Kidney (tissue), 14 donors: ENCODE data around the gene ATAD2B. TPM values are rescaled to one million over a fixed set of nuclear protein-coding genes. Genes with fewer than 3 reads are reported as not detected.

Experiments
- DNase-seq, 5 donors: peaks; one replicate each; pipeline ENCODE4 v3.0.0-alpha.2; 2013 to 2020
- FAIRE-seq: peaks from 2 replicates; lab custom pipeline; 2012; peaks lifted over from hg19 to GRCh38; lab: Jason Lieb, UNC
- H3K27ac ChIP-seq, 2 donors: one replicate each; pipeline ENCODE4 v1.7.0; 2013; ENCODE audit warnings: low read depth in 2 of 2, low read length in 2 of 2, inconsistent platforms in 1 of 2
- H3K27me3 ChIP-seq: one replicate; pipeline ENCODE4 v1.7.1; 2013; ENCODE audit warnings: low read length, inconsistent platforms; ENCODE audit not compliant: control insufficient read depth, insufficient read depth
- H3K36me3 ChIP-seq, 3 donors: one replicate each; pipeline versions ENCODE4 v1.7.0 to v1.7.1; 2013; ENCODE audit warnings: low read length in 3 of 3, control low read depth in 1 of 3, inconsistent platforms in 1 of 3; ENCODE audit not compliant: insufficient read depth in 3 of 3, control insufficient read depth in 2 of 3
- H3K4me1 ChIP-seq, 3 donors: one replicate each; pipeline versions ENCODE4 v1.7.0 to v1.7.1; 2013; ENCODE audit warnings: low read length in 3 of 3, inconsistent platforms in 1 of 3, low read depth in 1 of 3; ENCODE audit not compliant: control insufficient read depth in 2 of 3, insufficient read depth in 2 of 3
- H3K4me3 ChIP-seq, 3 donors: one replicate each; pipeline versions ENCODE4 v1.7.0 to v1.8.1; 2013; ENCODE audit warnings: low read length in 3 of 3, control low read depth in 1 of 3, inconsistent platforms in 1 of 3
- H3K9ac ChIP-seq, 3 donors: one replicate each; pipeline versions ENCODE4 v1.7.0 to v1.7.1; 2013; ENCODE audit warnings: low read length in 3 of 3, control low read depth in 1 of 3, inconsistent platforms in 1 of 3
- H3K9me3 ChIP-seq, 3 donors: one replicate each; pipeline versions ENCODE4 v1.7.0 to v1.7.1; 2013; ENCODE audit warnings: low read length in 3 of 3, control low read depth in 1 of 3, inconsistent platforms in 1 of 3; ENCODE audit not compliant: control insufficient read depth in 2 of 3, insufficient read depth in 1 of 3
- intact Hi-C: fragments of 100-400 bp; cut with DNase I; formaldehyde crosslinking; loops from one replicate; pipeline ENCODE4 v1.11.1; 2022
- polyA plus RNA-seq: library from polyadenylated mRNA; stranded (reverse); fragments of 350-450 nt; fragmentation: Illumina TruSeq; extraction: RNeasy Lipid Tissue Mini Kit (QIAGEN cat#74804); gene quantifications from one replicate; pipeline ENCODE4 v1.2.3, GENCODE V29; 2014; ENCODE audit warnings: low read depth, low replicate concordance; ENCODE audit not compliant: insufficient read depth
- total RNA-seq: library from RNA; stranded (reverse); fragmentation: NEBNext Ultra II Directional; extraction: Animal tissue kit (Norgen Biotek cat#: 25700); gene quantifications from one replicate; pipeline ENCODE4 v1.2.1, GENCODE V29; 2021
- TF ChIP-seq, protein P1 (sequence below): IDR thresholded peaks from 3 replicates; pipeline ENCODE4 v1.5.1; 2012; ENCODE audit warnings: mild to moderate bottlenecking, moderate library complexity, borderline replicate concordance; ENCODE audit not compliant: insufficient read depth; ENCODE audit errors: extremely low read depth
- donor health status: control.
- donor health status: control.
- donor health status: control.
- donor health status: control.
- donor health status: control.
- donor health status: DM: yes; HTN: yes; CAD: no.
- donor health status: Normal renal cell carcinoma (clear cell type).

The ATAD2B gene
- total and polyA plus RNA-seq, 2 donors from 2014 or later = 2.3 to 28.7 TPM

DNA sequence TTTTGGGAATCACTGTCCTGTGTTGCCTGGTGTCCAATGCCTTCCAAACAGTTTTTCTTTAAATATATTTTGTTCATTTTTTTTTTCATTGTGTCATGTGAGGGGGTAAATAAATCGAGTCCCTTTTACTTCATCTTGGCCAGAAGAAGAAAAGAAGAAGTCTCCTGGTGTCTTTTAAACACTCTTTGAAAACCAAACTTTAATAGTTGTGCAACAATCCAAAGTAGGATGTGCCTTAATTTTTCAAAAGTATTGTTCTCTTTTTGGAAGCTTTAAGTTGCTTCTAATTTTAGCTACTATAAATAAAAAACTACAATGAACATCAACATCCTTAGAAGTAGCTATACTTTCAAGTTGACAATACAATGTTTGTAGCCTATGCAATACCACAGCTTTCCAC is 154.9 kb downstream of the ATAD2B start:
- intact Hi-C loops = no loop called here
- Histone ChIP-seq H3K36me3 (peaks cover 0 to 4% (median 0%) of the 10 kb centered on the region in 3 donors), H3K4me3 (no peak overlapping the region), H3K9me3 (no peaks in the 10 kb centered on the region), H3K27ac (no peak overlapping the region), H3K27me3 (no peaks in the 10 kb centered on the region), H3K4me1 (no peaks in the 10 kb centered on the region), H3K9ac (no peak overlapping the region)
- TF ChIP-seq, protein P1, sequence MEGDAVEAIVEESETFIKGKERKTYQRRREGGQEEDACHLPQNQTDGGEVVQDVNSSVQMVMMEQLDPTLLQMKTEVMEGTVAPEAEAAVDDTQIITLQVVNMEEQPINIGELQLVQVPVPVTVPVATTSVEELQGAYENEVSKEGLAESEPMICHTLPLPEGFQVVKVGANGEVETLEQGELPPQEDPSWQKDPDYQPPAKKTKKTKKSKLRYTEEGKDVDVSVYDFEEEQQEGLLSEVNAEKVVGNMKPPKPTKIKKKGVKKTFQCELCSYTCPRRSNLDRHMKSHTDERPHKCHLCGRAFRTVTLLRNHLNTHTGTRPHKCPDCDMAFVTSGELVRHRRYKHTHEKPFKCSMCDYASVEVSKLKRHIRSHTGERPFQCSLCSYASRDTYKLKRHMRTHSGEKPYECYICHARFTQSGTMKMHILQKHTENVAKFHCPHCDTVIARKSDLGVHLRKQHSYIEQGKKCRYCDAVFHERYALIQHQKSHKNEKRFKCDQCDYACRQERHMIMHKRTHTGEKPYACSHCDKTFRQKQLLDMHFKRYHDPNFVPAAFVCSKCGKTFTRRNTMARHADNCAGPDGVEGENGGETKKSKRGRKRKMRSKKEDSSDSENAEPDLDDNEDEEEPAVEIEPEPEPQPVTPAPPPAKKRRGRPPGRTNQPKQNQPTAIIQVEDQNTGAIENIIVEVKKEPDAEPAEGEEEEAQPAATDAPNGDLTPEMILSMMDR = no peak
- no peak for DNase-seq
- no peak for FAIRE-seq

GRCh38 chr2:23769364-23769763 is 157.6 kb downstream of the ATAD2B start:
- Histone ChIP-seq H3K4me1 (no peaks in the 10 kb centered on the region), H3K9ac (no peak overlapping the region), H3K4me3 (no peak overlapping the region), H3K27ac (no peak overlapping the region), H3K9me3 (no peaks in the 10 kb centered on the region), H3K36me3 (peaks cover 0 to 4% (median 0%) of the 10 kb centered on the region in 3 donors), H3K27me3 (no peaks in the 10 kb centered on the region)
- DNase-seq (no peak), FAIRE-seq (no peak)
- intact Hi-C loops = no loop called here
- TF ChIP-seq, protein P1 = no peak

- Histone ChIP-seq H3K27ac (no peak overlapping the region), H3K4me3 (no peak overlapping the region), H3K36me3 (peaks cover 0 to 4% (median 0%) of the 10 kb centered on the region in 3 donors), H3K27me3 (no peaks in the 10 kb centered on the region), H3K4me1 (no peaks in the 10 kb centered on the region), H3K9ac (no peak overlapping the region), H3K9me3 (no peaks in the 10 kb centered on the region)
- DNase-seq = no peak
- intact Hi-C loops = no loop called here
- FAIRE-seq = no peak
- TF ChIP-seq, protein P1 = no peak
Observed at GRCh38 chr2:23767876-23768621, 158.9 kb downstream of the ATAD2B start.

DNA sequence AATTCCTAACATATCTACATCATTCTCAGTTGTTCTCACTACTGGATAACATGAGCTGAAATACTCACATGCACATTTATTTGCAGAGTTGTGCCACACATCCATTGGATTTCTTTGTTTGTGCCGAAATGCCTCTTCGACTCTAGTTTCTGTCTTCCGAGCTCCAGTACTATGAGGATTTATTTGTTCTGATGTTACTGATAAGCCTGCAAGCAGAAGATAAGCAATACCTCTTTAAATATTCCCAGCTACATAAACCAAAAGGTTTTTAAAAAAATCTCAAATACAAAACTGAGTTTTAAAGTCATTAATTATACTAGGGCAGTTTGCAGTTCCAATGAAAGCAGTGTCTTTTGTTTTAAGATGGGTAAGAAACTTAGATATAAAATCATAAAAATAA is 164.8 kb downstream of the ATAD2B start:
- FAIRE-seq (no peak), DNase-seq (no peak)
- Histone ChIP-seq H3K9ac (no peak overlapping the region), H3K9me3 (no peaks in the 10 kb centered on the region), H3K27ac (no peak overlapping the region), H3K4me3 (no peak overlapping the region), H3K4me1 (no peaks in the 10 kb centered on the region), H3K27me3 (no peaks in the 10 kb centered on the region), H3K36me3 (no peaks in the 10 kb centered on the region)
- intact Hi-C loops = no loop called here
- TF ChIP-seq, protein P1 = no peak
